GM19455 (cell line): ENCODE measurements around the gene JAG2.

Experiments
- ATAC-seq: cut with Tn5 transposase; IDR thresholded peaks from one replicate; pipeline ENCODE4 v1.9.1; 2021; ENCODE audit not compliant: unreplicated experiment

JAG2 gene

DNA sequence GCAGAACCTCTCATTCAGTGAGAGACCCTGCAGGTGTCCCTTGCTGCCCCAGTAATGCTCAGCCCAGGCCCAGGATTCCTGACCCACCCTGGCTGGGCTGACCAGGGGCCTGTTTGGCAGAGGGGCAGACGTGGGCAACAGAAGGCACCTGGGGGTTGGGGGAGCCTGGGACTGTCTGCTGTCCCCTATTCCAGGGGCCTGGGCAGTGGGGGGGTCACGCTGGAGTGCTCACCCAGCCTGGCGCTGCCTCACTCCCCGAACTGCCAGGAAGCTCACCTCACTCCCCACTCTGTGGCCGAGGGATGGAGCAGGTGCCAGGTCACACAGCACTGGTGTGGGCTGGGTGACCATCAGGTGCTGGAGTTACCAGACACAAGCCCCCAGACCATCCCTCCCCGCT lies 35.1 kb upstream of the JAG2 start:
- no peak for ATAC-seq

DNA sequence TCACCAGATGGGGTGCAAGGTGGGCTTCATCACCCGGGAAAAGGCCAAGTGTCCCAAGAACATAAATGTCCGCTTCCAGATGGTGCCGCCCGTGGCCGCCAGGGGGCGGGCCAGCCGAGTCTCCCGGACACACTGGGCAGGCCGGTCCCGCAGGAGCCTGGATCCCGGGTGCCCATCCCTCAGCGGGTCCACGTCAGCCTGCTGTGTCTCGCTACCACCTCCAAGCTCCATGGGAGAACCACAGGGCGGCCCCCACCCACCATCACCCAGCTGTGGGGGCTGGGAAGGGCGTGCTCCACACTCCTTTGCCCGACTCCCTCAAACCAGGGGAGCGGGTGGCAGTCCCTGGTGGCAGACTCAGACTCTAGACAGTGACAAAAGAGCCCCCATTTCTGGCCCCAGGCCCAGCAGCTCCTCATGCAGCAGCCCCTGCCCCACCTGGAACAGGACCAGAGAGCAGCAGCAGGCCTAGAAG lies 34.5 kb upstream of the JAG2 start:
- ATAC-seq, result no peak

DNA sequence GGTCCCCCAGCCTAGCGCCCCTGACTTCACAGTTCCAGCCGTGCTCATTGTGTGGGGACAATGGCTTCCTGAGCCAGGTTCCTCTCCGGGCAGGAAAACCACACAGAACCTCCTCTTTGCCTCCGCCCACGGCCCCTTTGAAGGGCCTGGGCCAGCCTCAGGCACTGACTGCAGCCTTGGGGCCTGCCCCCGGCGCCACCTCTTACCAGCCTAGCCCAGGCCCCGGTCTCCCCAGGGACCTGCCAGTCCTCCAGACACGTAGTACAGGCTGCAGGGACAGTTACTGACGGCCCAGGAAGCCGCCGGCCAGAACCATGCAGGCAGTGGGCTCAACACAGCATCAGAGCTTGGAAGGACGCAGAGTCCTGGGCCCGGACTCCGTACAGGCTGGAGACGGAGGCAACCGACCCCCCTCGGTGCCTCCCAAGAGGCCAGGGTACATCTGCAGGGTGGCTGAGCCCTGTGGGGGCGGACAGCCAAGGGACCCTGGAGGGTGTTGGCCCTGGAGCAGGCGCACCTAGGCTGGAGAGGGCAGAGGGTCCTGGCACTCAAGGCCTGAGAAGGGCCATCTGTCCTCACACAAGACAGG lies 33.4 kb upstream of the JAG2 start:
- ATAC-seq, result no peak

DNA sequence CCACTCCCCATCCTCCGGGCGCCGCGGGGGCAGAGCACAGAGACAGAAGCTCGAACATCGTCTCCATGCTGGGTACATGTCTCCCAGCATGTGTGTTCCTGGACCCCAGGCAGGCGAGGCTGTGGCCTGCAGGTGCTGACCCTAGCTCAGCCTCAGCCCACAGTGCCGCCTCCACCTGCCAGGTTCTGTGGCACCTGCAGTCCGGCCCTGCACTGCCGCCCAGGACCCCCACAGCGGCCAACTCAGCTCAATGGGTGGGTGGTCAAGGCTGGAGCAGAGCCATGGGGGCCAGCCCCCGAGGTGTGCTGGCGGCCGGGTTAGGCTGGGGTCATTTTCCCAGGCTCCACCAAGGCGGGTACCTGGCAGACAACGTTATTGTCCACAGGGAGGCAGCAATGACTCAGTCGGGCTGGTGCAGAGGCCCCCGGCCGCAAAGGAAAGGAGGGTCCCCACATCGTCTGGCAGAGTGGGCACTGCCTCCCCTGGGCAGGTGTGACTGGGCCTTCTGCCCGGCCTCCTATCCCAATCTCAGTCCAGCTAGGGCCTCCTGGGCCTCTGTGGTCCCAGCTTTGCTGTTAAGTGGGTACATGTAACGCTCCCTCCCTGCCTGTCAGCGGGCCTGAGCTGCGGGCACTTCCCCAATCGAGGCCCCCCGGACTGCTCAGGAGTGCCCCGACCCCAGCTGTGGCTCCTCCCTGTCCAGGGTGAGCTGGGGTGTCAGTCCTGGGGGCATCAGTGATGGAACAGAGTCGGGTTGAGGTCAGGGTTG lies 32.8 kb upstream of the JAG2 start:
- no peak for ATAC-seq

DNA sequence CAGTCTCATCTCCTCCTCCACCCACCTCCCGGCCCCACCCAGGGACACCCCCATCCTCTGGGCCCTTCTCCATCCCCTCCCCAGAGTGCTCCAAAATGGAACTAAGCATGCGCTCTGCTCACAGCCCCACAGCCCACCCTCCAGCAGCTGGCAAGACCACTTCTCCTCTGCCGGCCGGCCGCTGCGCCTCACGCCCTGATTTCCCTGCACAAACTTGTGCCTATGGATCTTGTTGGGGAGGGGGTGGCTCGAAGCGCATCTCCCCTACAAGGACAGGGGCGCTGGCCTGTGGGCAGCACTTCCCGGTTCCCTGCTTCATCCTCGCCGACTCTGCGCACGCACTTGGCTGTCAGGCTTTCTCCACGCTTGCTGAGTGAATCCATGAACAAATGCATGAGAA lies 32.1 kb upstream of the JAG2 start:
- no peak for ATAC-seq

DNA sequence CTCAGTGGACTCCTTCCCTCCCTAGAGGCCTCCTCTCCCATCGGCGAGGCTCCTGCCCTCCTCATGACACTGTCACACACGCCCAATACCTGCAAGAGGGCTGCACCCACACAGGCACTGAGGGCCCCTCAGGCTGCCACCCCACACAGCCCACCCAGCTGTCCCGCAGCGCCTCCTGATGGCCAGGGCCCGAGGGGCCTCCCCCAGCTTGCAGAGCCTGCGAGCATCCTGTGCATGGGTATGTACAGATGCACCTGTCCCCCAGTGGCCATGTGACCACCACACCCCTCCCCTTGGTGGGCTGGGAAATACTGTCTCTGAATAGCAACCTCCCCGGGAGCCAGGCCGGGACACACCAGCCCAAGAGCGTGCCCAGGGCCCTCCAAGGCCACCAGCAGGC lies 31.5 kb upstream of the JAG2 start:
- ATAC-seq, result no peak

DNA sequence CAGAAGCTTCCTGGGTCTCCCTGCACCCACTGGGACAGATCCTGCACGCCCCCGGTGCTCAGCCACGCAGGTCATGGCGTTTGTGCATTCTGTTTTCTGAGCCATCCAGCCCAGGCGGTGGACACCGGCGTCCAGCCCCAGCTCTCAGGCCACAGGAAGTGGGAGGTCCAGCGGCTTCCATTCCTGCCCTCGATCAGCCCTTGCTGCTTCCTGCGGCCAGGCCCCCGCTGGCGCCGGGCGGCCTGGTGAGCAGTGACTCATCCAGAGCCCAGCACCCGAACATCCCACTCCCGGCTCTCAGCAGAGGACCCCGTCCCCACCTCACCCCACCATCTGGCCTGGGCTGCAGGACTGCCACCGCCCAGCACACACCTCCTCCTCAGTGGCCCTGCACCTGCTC lies 30.5 kb upstream of the JAG2 start:
- no peak for ATAC-seq

DNA sequence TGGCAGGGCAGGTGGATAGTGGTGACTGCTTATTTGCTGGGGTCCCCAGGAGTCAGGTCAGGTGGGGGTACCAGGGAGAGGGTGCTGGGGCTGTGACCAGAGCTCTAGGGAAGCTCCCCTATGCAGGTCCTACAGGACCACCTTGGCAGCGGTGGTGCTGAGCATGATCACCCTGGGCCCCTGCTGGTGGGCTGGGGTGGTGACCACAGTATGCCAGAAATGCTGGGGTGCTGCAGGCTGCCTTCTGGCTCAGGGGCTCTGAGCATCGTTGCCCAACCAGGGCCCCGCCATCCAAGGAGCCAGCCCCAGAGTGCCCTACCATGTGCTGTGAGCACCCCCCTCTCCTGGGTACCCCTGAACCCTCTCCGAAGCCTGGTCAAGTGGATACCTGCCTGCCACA lies 30.0 kb upstream of the JAG2 start:
- ATAC-seq, result no peak

DNA sequence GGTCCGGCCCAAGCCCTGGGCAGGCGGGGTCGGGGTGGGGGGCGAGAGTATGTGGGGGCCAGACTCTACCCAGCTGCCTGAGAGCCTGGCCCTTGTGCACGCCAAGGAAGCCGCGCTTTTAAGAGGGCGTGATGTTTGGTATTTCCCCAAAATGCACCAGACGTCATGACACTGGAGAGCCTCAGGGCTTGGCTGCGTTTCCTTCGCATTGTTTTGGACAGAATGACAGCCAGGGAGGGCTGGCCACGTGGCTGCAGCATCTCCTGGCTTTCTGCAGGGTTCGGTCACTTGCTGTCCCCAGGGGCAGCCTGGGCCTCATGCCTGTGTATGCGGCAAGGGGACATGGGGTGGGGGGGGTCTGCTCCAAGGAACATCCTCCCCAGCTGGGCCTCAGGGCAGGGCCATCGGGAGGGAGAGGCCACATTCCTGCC lies 28.6 kb upstream of the JAG2 start:
- ATAC-seq, result no peak

DNA sequence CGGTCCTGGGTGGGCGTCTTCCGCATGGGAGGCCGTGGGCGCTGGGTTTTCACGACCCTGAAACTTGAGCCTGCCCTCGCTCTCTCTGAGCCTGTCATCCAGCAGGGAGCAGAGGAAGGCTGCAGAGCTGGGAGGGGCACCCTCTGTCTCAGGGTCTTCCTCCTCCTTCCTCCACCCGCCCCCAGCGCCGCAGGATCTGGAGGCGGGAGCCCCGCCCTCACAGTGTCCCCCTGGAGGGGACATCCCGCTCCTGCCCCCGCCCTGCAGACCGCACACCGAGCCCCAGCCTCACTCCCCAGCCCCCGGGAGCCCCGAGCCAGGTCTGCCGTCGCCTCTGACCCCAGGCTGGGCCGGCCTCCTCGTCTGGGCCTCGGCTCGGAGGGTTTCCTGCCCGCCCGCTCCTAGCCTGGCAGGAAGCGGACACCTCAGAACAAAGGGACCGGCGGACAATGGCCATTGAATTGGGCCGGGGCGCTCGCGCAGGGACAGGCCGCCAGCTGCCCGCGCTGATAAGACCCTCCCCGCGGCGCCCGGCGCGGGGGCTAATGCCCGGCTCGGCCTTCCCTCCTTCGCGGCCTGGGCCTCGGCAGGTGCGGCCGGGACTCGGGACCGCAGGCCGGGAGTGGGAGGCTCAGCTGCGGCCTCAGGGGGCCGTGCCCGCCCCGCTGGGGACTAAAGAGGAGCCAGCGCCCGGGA lies 27.8 kb upstream of the JAG2 start:
- ATAC-seq, result no peak

DNA sequence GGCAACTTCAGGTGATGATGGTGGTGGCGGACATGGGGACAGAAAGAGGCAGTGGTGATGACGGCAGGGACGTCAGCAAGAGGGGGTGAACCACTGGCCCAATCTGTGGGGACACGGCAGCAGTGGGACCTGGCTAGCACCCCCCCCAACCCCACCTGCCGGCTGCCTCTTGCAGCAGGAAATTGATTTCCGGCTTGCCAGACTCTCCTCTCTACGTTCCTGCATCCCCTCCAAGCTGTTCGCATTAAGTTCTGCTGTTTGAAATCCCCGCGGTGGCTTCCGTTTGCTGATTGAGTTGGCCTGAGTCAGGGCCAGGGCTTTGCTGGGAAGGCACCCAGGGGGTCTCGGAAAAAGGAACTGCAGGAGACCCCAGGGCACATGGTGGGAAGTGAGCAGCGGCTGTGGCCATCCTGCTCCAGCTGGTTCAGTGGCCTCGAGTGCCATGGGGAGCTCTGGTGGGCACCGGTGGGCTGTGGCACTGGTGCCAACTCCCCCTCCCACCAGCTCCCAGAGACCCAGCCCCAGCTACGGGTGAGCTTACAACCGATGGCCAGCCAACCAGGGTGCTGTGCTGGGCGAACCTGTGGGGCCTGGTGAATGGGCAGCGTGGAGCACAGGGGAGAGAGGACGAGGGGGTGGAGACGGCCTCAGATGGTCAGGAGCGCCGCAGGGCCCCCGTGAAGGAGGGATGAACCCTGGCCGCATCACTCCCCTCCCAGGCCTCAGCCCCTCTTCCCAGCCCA lies 27.1 kb upstream of the JAG2 start:
- ATAC-seq, result no peak

DNA sequence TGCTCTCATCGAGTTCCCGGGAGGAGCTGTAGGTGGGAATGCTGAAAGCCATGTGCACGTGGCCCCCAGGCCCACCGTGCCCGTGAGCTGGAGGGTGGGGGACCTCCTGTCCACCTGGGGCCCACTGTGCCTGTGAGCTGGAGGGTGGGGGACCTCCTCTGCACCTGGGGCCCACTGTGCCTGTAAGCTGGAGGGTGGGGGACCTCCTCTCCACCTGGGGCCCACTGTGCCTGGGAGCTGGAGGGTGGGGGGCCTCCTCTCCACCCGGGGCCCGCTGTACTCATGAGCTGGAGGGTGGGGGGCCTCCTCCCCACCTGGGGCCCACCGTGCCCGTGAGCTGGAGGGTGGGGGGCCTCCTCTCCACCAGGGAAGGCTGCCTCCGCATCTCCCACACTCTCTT lies 26.5 kb upstream of the JAG2 start:
- ATAC-seq, result no peak

DNA sequence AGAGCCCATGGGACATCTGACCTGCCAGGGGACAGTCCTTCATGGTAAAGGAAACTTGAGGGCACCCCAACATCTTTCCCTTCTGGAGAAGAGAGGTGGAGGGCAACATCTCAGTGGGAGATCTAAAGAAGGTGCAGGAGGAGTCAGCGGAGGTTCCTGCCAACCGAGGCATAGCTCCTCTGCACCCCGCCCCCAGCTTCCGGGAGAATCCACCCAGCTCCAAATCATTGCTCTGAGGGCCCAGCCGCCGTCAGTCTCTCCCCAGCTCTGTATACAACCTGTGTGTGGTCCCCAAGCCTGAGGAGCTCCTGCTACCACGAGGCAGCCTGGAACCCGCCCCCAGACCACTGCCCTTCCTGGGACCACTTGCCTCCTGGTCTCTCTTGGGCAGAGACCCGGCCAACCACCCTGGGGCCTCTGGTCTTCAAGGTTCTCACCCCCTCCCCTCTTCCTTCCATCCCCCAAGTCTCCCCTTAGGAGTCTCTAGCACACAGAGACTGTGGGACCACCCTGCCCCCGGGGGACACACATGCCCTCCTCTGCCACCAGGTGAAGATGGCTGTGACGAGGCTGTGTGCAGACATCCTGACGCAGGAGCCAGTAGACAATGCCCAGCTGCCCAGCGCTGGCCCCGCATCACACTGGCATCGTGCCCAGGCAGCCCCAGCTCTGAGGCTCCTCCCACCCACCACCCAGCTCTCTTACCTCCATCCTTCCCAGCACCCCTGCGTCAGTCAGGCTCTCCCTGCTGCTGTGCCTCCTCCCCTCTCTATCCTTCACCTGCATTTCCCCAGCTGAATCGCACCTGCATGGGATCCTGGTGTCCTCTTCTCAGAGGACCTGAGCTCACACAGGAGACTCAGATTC lies 25.6 kb upstream of the JAG2 start:
- ATAC-seq, result no peak

DNA sequence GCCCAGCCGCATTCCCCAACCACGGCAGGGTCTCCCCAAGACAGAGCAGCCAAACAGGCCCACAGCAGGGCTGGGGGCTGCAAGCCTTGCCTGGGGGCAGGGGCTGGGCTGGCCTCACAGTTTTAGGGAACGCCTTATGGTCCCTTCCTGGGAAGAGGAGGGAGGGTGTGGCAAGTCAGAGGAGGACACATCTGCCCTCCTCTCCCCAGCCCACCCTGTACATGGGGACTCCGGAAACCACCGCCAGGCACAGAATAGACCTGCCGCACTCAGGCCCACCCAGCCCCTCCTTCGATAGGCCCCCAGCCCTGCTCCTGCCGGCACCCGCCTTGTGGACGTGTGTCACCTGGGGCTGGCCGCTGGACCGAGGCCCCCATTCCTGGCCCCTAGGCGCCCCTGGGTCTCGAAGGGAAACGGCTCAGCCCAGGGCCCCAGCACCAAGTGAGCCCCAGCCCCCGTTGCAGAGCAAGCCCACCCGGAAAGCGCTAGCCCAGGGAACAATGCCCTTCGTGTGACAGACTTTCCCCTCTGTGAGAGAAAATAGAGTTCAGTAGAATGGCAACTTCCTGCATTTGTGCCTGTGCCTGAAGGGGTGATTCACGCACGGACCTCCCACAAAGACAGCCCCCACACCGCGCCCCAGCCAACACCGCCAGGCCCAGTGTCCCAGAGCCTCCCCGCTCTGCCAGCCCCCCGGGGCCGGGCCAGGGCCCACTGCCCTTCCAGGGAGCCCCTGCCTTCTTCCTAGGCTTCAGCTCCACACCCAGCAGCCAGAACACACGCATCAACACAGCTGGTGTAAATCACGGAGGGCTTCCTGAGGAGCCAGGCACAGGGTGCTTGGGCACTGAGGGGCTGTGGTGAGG lies 24.5 kb upstream of the JAG2 start:
- ATAC-seq, result no peak

DNA sequence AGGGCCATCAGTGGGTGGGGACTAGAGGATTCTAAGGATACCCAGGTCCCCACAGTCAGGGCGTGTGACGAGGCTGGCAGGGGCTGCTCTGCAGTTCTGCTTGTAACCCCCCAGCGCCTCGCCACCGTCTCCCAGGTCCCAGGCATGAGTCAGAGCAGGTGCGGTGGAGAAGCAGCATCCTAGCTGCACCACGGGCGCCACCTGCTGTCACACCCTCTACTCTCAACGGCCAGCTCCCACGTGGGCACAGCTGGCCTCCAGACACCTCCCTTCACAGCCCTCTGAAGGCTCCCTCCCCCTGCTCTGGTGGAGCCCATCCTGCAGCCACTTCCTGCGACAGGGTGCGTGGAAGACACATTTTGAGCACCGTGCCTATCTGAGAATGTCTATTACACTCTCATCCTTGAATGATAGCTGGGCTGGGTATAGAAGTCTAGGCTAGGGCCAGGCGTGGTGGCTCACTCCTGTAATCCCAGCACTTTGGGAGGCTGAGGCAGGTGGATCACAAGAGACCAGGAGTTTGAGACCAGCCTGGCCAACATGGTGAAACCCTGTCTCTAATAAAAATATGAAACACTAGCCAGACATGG lies 19.5 kb upstream of the JAG2 start:
- no peak for ATAC-seq

DNA sequence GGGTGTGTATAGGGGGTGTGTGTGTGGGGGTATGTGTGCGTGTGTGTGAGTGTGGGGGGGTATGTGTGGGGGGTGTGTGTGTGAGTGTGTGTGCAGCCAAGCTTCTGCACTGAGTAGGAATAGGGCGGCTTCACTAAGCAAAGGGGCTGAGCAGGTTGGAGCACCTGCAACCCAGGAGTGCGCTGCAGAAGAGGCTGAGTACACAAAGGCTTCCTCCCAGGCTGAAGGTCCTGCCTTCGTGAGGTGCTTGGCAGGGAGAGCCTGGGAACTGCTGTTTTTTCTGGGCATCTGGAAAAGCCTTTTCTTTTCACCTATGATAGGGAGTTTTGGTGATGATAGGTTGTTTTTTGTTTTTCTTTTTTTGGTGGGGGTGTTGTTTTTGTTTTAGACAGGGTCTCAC lies 18.5 kb upstream of the JAG2 start:
- ATAC-seq, result no peak

DNA sequence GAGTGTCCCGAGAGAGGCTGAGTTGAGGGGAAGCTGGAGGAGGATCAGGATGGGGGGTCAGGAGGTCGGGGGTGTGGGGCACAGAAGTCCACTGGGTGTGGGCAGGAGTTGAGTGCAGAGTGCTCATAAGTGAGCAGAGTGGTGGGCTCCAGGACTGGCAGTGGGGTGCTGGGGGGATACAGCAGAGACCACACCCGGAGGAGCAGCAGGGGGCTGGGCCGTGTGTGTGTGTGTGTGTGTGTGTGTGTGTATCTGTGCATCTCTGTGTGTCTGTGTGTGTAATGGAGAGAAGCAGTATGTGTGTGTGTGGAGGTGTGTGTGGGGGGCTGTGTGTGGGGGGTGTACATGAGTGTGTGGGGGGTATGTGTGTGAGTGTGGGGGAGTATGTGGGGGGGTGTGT lies 17.4 kb upstream of the JAG2 start:
- no peak for ATAC-seq

DNA sequence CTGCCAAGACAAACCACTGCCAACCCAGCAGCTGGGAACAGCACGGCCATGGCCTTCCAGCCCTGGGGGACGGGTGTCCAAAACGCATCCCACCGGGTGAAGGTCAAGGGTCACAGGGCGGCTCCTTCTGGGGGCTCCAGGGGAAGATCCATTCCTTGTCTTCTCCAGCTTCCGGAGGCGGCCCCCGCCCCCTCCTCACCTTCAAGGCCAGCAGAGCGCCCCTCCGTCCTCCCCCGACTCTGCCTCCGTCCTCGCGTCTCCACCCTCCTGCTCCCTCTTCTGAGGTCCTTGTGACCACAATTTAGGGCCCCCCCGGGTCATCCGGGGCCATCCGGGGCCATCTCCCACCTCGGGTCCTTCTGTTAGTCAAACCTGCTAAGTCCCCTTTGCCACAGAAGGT lies 16.4 kb upstream of the JAG2 start:
- no peak for ATAC-seq

DNA sequence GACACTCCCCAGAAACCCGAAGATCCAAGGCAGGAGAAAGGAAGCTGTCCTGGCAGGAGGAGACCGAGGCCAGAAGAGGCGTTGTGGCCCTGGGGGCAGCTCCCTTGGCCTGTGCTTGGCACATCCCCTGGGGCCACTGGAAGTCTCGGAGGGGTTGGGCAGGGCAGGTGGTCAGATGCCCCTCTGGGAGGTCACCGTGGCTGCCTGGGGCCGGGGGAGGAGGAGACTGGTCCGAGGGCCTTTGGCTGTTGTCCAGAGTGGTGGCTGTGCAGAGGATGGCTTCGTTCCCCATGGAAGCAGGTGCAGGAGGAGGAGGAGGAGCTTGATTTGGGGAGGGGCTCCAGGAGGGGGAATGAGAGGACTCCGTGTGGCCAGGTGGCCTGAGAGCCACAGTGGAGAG lies 15.9 kb upstream of the JAG2 start:
- no peak for ATAC-seq
